GM06990 (cell line): ENCODE results near the gene CDCP1.

Experiments
- DNase-seq: peaks from one replicate; pipeline ENCODE4 v3.0.0-alpha.2; 2011; ENCODE audit not compliant: insufficient read length; ENCODE audit errors: extremely low read depth
- H3K27me3 ChIP-seq: replicated peaks from 2 replicates; pipeline ENCODE4 v1.6.0; 2011; ENCODE audit warnings: low read length; ENCODE audit not compliant: control insufficient read depth, insufficient read depth
- H3K36me3 ChIP-seq: 2 replicates; pipeline ENCODE4 v1.5.1; 2011; ENCODE audit warnings: low read length; ENCODE audit not compliant: control insufficient read depth, insufficient read depth
- H3K4me3 ChIP-seq: replicated peaks from 2 replicates; pipeline ENCODE4 v1.5.1; 2011; ENCODE audit warnings: low read depth, mild to moderate bottlenecking, control low read depth, low read length
- TF ChIP-seq, protein P1 (sequence below): IDR thresholded peaks from 2 replicates; pipeline ENCODE4 v1.5.1; 2011; ENCODE audit warnings: low read length, control low read depth, mild to moderate bottlenecking, inconsistent platforms; ENCODE audit not compliant: insufficient read depth, poor library complexity, severe bottlenecking

The CDCP1 gene

DNA sequence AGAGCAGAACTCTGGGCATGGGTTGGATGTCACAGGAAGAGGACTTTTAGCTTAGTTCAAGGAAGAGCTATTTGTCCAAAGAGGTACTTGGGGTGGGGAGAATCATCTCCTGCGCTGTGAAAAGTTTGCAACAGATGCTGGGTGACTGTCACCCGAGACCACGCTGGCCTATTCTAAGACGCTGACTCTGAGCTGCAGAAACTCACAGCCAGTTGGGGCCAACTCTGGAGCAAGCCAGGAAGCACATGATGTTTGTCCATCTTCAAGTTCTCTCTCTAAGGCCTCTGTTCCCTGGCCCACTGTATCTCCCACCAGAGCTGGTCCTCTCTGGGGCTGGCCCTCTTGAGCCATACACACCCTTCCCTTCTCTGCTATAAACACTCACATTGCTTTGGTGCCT, 17.9 kb upstream of the CDCP1 start:
- TF ChIP-seq, protein P1, sequence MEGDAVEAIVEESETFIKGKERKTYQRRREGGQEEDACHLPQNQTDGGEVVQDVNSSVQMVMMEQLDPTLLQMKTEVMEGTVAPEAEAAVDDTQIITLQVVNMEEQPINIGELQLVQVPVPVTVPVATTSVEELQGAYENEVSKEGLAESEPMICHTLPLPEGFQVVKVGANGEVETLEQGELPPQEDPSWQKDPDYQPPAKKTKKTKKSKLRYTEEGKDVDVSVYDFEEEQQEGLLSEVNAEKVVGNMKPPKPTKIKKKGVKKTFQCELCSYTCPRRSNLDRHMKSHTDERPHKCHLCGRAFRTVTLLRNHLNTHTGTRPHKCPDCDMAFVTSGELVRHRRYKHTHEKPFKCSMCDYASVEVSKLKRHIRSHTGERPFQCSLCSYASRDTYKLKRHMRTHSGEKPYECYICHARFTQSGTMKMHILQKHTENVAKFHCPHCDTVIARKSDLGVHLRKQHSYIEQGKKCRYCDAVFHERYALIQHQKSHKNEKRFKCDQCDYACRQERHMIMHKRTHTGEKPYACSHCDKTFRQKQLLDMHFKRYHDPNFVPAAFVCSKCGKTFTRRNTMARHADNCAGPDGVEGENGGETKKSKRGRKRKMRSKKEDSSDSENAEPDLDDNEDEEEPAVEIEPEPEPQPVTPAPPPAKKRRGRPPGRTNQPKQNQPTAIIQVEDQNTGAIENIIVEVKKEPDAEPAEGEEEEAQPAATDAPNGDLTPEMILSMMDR: no peak
- DNase-seq: no peak
- no peaks in the 10 kb centered on the region for H3K36me3 ChIP-seq
- H3K4me3 ChIP-seq: no peak overlapping the region
- no peaks in the 10 kb centered on the region; the same call in 1 of the 2 replicates for H3K27me3 ChIP-seq

DNA sequence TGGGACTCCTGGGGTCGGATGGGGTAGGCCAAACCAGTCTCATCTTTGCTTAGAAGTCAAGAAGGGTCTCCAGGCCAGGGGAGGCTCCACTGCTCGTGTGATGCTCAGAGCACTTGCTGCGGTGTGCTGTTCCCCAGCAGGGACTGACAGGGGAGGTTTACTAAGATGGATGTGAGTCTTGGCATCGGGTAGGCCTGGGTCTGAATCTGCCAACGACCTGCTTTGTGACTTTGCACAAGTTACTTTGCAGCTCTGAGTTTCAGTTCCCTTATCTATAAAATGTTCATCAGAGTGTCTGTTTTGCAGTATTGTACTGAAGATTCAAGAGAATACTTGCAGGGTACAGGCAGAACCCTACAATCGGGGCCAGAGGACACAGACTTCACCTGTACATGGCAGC, 17.3 kb upstream of the CDCP1 start:
- no peaks in the 10 kb centered on the region; the same call in 1 of the 2 replicates for H3K27me3 ChIP-seq
- H3K36me3 ChIP-seq: no peaks in the 10 kb centered on the region
- no peak overlapping the region for H3K4me3 ChIP-seq
- DNase-seq: peak; percentile 10
- TF ChIP-seq, protein P1: no peak

DNA sequence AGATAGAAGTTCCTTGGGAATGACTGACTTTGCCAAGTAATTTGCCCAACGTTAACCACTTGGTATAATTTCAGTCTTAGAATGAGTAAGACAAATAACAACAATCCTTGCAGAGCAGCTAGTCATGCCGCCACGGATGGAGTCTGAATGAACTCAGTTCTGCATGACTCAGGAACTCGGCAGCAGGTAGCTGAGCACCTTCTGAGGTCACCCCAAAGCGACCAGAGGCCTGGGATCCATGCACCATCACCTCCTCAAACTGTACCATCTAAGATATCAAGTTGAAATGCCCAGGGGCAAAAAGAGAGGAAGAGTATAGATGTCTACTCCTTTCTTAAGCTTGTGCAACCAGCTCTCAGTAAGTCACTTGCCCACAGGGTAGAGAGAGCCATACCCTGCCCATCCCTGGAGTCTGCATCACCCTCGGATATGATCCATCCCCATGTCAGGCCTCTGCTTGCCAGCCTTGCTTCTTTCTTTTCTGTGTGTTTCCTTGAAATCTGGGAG, 8.5 kb upstream of the CDCP1 start:
- no peaks in the 10 kb centered on the region for H3K36me3 ChIP-seq
- H3K4me3 ChIP-seq: no peak overlapping the region
- TF ChIP-seq, protein P1: no peak
- DNase-seq: no peak
- no peaks in the 10 kb centered on the region for H3K27me3 ChIP-seq

DNA sequence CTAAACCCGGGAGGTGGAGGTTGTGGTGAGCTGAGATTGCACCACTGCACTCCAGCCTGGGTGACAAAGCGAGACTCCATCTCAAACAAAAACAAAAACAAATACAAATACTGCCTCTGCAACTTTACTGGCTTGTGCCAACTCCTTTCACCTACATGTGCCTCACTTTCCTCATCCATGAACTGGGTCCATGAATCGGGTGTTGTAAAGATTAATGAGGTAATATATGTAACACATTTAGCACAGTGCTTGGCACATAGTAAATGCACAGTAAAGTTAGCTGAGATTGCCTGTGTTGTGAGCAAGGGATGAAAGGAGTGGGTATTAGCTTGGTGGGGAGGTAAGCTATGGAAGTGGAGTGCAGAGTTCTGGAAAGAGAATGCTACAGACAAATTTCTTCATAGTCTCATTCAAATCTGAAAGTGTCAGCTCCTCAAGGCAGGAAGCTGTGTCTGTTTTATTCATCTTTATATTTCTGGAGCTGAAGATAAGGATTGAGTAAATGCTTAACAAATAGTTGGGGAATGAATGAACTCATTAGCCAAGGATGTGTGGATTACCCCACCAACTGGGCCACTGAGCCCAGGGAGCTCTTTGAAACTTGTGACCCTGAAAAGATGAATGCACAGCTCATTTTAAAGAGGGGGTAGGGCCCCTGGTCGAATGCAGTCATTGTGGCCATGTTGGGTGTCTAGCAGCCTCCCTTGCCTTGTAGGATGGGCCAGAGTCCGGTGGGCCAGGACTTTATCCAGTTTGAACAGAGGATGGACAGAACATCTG, 7.7 kb upstream of the CDCP1 start:
- Histone ChIP-seq H3K4me3 (no peak overlapping the region), H3K36me3 (no peaks in the 10 kb centered on the region), H3K27me3 (no peaks in the 10 kb centered on the region)
- TF ChIP-seq, protein P1: no peak
- DNase-seq: no peak

DNA sequence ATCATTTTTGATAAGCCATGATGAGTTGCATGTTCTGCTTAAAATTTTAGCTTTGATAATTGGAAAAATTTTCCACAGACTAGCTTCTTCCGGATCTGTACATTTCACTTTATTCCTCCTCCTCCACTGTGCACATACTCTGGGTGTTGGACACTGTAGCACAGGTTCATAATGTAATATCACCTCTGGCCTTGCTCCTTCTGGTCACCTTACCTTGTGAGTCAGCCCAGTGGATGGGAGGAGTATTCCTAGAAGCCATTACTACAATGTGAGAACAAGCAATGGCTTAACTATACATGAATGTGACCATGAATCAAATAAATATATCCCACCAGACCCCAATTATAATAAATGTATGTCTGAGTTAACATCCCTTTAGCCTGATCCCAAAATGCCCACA, 6.1 kb upstream of the CDCP1 start:
- no peaks in the 10 kb centered on the region for H3K36me3 ChIP-seq
- DNase-seq: no peak
- TF ChIP-seq, protein P1: no peak
- no peak overlapping the region for H3K4me3 ChIP-seq
- no peaks in the 10 kb centered on the region for H3K27me3 ChIP-seq
